HepG2 (cell line): ENCODE data around the gene PCBP2. TPM values are rescaled to one million over a fixed set of nuclear protein-coding genes. Genes with fewer than 3 reads are reported as not detected.

Source experiments
- ATAC-seq: fragments of 200-7000 bp; cut with Tn5 transposase; 3 replicates; pipeline ENCODE4 v1.9.1; 2020; ENCODE audit warnings: mild to moderate bottlenecking, moderate library complexity
- BruUV-seq: library from RNA; stranded (reverse); fragments of 400-500 nt; replicated peaks from 2 replicates; lab custom pipeline; 2021; lab: Mats Ljungman, UMichigan
- CTCF ChIA-PET: fragments of 300-600 bp; formaldehyde crosslinking; extraction: SDS; loops from one replicate; lab custom pipeline; 2021; ENCODE audit warnings: low total read pairs, inconsistent platforms, low intra/inter-chr PET ratio; lab: Yijun Ruan, JAX
- POLR2A ChIA-PET: fragments of 350-600 bp; sonication (Branson Sonifier 250); formaldehyde crosslinking; loops from one replicate; lab custom pipeline; 2020; ENCODE audit warnings: antibody characterized with exemption, inconsistent platforms; lab: Yijun Ruan, JAX
- DNase-seq: peaks from one replicate; pipeline ENCODE4 v3.0.0-alpha.2; 2015; ENCODE audit warnings: low spot score
- FAIRE-seq: peaks from 3 replicates; lab custom pipeline; 2011; peaks lifted over from hg19 to GRCh38; lab: Jason Lieb, UNC
- H2AFZ ChIP-seq: one replicate; pipeline ENCODE4 v1.6.1; 2011; ENCODE audit warnings: low read length, inconsistent platforms
- H3K27ac ChIP-seq: fragments of 300-600 bp; 3 replicates; pipeline ENCODE4 v1.8.0; 2011; ENCODE audit warnings: mixed run types, mild to moderate bottlenecking, mixed read lengths, low read length, inconsistent platforms; ENCODE audit not compliant: insufficient read depth; ENCODE audit errors: extremely low read length
- H3K27me3 ChIP-seq, 2 experiments: fragments of 200-600 bp in 1 of 2; 2 replicates in 1 of 2; 3 replicates in 1 of 2; pipeline versions ENCODE4 v1.6.0 to v1.8.0; 2011; ENCODE audit warnings: low read length in 2 of 2, mild to moderate bottlenecking in 2 of 2, moderate library complexity in 2 of 2, inconsistent platforms in 1 of 2; ENCODE audit not compliant: insufficient read depth in 2 of 2, control insufficient read depth in 1 of 2
- H3K36me3 ChIP-seq, 2 experiments: fragments of 200-600 bp in 1 of 2; replicated peaks in 1 of 2; 2 replicates in 1 of 2; 3 replicates in 1 of 2; pipeline versions ENCODE4 v1.5.1 to v1.8.0; 2011; ENCODE audit warnings: low read length in 2 of 2, inconsistent platforms in 1 of 2; ENCODE audit not compliant: insufficient read depth in 2 of 2, control insufficient read depth in 1 of 2
- H3K4me1 ChIP-seq: 2 replicates; pipeline ENCODE4 v1.5.1; 2012; ENCODE audit warnings: low read length, inconsistent platforms; ENCODE audit not compliant: insufficient read depth
- H3K4me2 ChIP-seq: 2 replicates; pipeline ENCODE4 v1.6.0; 2011; ENCODE audit warnings: low read depth, low read length, inconsistent platforms
- H3K4me3 ChIP-seq, 3 experiments: fragments of 200-600 bp in 1 of 3; sonication (generic), shearing (Covaris generic) in 1 of 3; replicated peaks in 1 of 3; 2 replicates each; pipeline ENCODE4 v1.5.1; 2011 to 2016; ENCODE audit warnings: low read length in 3 of 3, inconsistent platforms in 2 of 3, low read depth in 2 of 3, mild to moderate bottlenecking in 2 of 3, control low read depth in 1 of 3, mixed read lengths in 1 of 3; ENCODE audit not compliant: insufficient read depth in 1 of 3
- H3K79me2 ChIP-seq: one replicate; pipeline ENCODE4 v1.6.1; 2011; ENCODE audit warnings: low read length, inconsistent platforms; ENCODE audit not compliant: insufficient read depth
- H3K9ac ChIP-seq: 2 replicates; pipeline ENCODE4 v1.6.0; 2011; ENCODE audit warnings: mild to moderate bottlenecking, low read depth, low read length, inconsistent platforms; ENCODE audit not compliant: insufficient read depth
- H3K9me3 ChIP-seq: 2 replicates; pipeline ENCODE4 v1.5.1; 2012; ENCODE audit warnings: mild to moderate bottlenecking, low read length
- H4K20me1 ChIP-seq: 2 replicates; pipeline ENCODE4 v1.6.0; 2011; ENCODE audit warnings: inconsistent platforms, mild to moderate bottlenecking, low read length, moderate library complexity; ENCODE audit not compliant: insufficient read depth
- CC2D1A ChIP-seq: sonication (generic); formaldehyde crosslinking; IDR thresholded peaks from 2 replicates; pipeline ENCODE4 v1.8.1; 2023; ENCODE audit warnings: mild to moderate bottlenecking, missing genetic modification reagents
- MYC ChIP-seq: sonication (generic); formaldehyde crosslinking; IDR thresholded peaks from 2 replicates; pipeline ENCODE4 v1.9.0; 2021; ENCODE audit warnings: missing genetic modification reagents, borderline replicate concordance
- POLR2A ChIP-seq, 2 experiments: IDR thresholded peaks; 2 replicates each; pipeline ENCODE4 v1.6.1; 2011; ENCODE audit warnings: low read depth in 2 of 2, low read length in 2 of 2, mild to moderate bottlenecking in 1 of 2, moderate library complexity in 1 of 2; ENCODE audit not compliant: insufficient read depth in 1 of 2
- SP1 ChIP-seq, 2 experiments: fragments of 450-650 bp in 1 of 2; sonication (generic) in 1 of 2; formaldehyde crosslinking in 1 of 2; IDR thresholded peaks; 2 replicates each; pipeline versions ENCODE4 v1.4.0 to v1.6.1; 2016 to 2020; ENCODE audit warnings: missing genetic modification reagents in 1 of 2
- YEATS2 ChIP-seq: sonication (generic); formaldehyde crosslinking; IDR thresholded peaks from 2 replicates; pipeline ENCODE4 v1.4.0; 2020; ENCODE audit warnings: missing genetic modification reagents, borderline replicate concordance
- ZEB1 ChIP-seq: IDR thresholded peaks from 2 replicates; pipeline ENCODE4 v1.6.1; 2012; ENCODE audit warnings: mild to moderate bottlenecking, low read depth, inconsistent platforms; ENCODE audit not compliant: insufficient replicate concordance
- ZFP1 ChIP-seq: IDR thresholded peaks from 2 replicates; pipeline ENCODE4 v1.6.1; 2016
- ZMAT3 ChIP-seq: sonication (generic); formaldehyde crosslinking; conservative IDR thresholded peaks from 2 replicates; pipeline ENCODE4 v1.7.0; 2021; ENCODE audit warnings: missing genetic modification reagents
- ZMYM4 ChIP-seq: sonication (generic); formaldehyde crosslinking; IDR thresholded peaks from 2 replicates; pipeline ENCODE4 v1.8.1; 2023; ENCODE audit warnings: mild to moderate bottlenecking, missing genetic modification reagents
- ZNF24 ChIP-seq: fragments of 450-650 bp; IDR thresholded peaks from 2 replicates; pipeline ENCODE4 v1.6.1; 2017; ENCODE audit warnings: antibody characterized with exemption, mild to moderate bottlenecking
- ZNF460 ChIP-seq: sonication (generic); formaldehyde crosslinking; IDR thresholded peaks from 2 replicates; pipeline ENCODE4 v1.5.1; 2020; ENCODE audit warnings: missing genetic modification reagents, mild to moderate bottlenecking, borderline replicate concordance
- ZNF788 ChIP-seq: sonication (generic); formaldehyde crosslinking; IDR thresholded peaks from 2 replicates; pipeline ENCODE4 v1.5.0; 2020; ENCODE audit warnings: mild to moderate bottlenecking, missing genetic modification reagents, borderline replicate concordance
- WGBS: methylation state at CpG from one replicate; pipeline ENCODE4 v1.1.6; 2017; ENCODE audit warnings: low lambda C conversion rate; 5-methylcytosine and 5-hydroxymethylcytosine counted together
- in situ Hi-C: cut with HindIII; loops from 2 replicates; pipeline ENCODE4 v1.10.0; 2017; ENCODE audit warnings: low pct_unique_long_range_greater_than_20kb; ENCODE audit not compliant: extremely low pct_ligation_motif_present
- intact Hi-C: fragments of 100-400 bp; cut with micrococcal nuclease; formaldehyde crosslinking; loops from one replicate; pipeline ENCODE4 v1.10.0; 2022; ENCODE audit not compliant: unreplicated experiment
- polyA plus RNA-seq, 8 experiments: library from polyadenylated mRNA; depleted of rRNA in 3 of 8; stranded (reverse) in 7 of 8; unstranded in 1 of 8; fragments of >200 nt; fragmentation: Illumina TruSeq in 4 of 8; extraction: Trizol in 4 of 8; gene quantifications; 2 replicates each; pipeline versions ENCODE4 v1.2.1 to v1.2.3, GENCODE V29; 2011 to 2016; ENCODE audit warnings: low read depth in 4 of 8, missing spikeins in 1 of 8, mixed read lengths in 1 of 8; ENCODE audit not compliant: insufficient read depth in 1 of 8
- total RNA-seq, 5 experiments: library from RNA; depleted of rRNA; stranded (reverse); fragments of >200 nt; fragmentation: Illumina TruSeq; extraction: Trizol; gene quantifications; 2 replicates each; pipeline ENCODE4 v1.2.3, GENCODE V29; 2016; ENCODE audit warnings: low read depth in 1 of 5
- TF ChIP-seq, protein P1 (sequence below): sonication (generic); formaldehyde crosslinking; IDR thresholded peaks from 2 replicates; pipeline ENCODE4 v1.8.0; 2022; ENCODE audit warnings: missing genetic modification reagents, low read depth, mild to moderate bottlenecking, borderline replicate concordance
- TF ChIP-seq, protein P2 (sequence below), 2 experiments: sonication (generic) in 1 of 2; formaldehyde crosslinking in 1 of 2; IDR thresholded peaks; 2 replicates each; pipeline versions ENCODE4 v1.5.1 to v1.6.1; 2011 to 2020; ENCODE audit warnings: borderline replicate concordance in 1 of 2, low read depth in 1 of 2, low read length in 1 of 2, mild to moderate bottlenecking in 1 of 2, missing genetic modification reagents in 1 of 2, moderate library complexity in 1 of 2

The PCBP2 gene
- total and polyA plus RNA-seq, 2 of the 13 experiments (the other 11 are each of a cell fraction or from before 2014, with no cell fraction given): 154 to 345 TPM

DNA sequence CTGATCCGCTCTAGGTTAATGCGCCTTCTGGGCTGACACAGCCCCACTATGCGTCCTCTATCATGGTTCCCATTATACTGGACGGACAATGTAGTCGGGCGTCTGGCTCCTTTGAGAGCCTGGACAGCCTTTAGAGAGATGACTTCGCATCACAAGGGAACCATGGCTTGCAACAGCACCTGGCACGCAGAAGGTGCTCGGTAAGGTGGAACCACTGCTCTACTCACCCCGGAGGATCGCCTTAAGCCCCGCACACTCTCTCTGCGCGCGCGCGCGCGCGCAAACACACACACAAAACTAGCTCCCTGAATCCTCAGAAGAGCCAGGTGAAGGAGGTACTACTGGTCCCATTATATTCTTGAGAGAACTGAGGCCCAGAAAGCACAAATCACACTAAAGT lies 40.3 kb downstream of the PCBP2 start:
- 0 out of 2 replicates have a peak overlapping the region, but pooled peaks have one; percentile 56 for H3K9ac ChIP-seq
- intact Hi-C loops: no loop called here
- peaks cover 43% of the 10 kb centered on the region for H3K4me1 ChIP-seq
- H3K4me2 ChIP-seq: peak overlapping the region; percentile 100
- TF ChIP-seq ZFP1 (CRISPR knock-in tag): 0 out of 2 replicates have a peak, but pooled peaks have one; percentile 0
- no peak for TF ChIP-seq ZEB1
- TF ChIP-seq ZNF788 (CRISPR knock-in tag): no peak
- TF ChIP-seq, protein P1, sequence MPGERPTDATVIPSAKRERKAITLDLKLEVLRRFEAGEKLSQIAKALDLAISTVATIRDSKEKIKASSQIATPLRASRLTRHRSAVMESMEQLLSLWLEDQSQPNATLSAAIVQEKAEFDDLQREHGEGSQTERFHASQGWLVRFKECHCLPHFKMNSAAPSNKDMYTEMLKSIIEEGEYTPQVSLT (CRISPR knock-in tag): no peak
- 0 out of 2 replicates have a peak, but pooled peaks have one; percentile 5 for TF ChIP-seq ZMAT3 (CRISPR knock-in tag)
- TSS peak; percentile 63 for BruUV-seq
- no peak overlapping the region for H2AFZ ChIP-seq
- in situ Hi-C loops: no loop called here
- no peak overlapping the region for H3K27ac ChIP-seq
- DNase-seq: no peak
- H4K20me1 ChIP-seq: no peaks in the 10 kb centered on the region
- no peaks in the 10 kb centered on the region; a peak in 1 of 5 replicates for H3K27me3 ChIP-seq
- 96% methylated on average over 20 of the region's 20 CpGs for WGBS
- no peaks in the 10 kb centered on the region for H3K9me3 ChIP-seq
- CTCF ChIA-PET: no interaction called here
- H3K4me3 ChIP-seq: peak overlapping the region in 2 of 3 experiments; percentile 75 to 80; a peak in 2 of 6 replicates
- no peaks in the 10 kb centered on the region for H3K79me2 ChIP-seq
- ATAC-seq: no peak
- FAIRE-seq: no peak
- H3K36me3 ChIP-seq: no peaks in the 10 kb centered on the region
- POLR2A ChIA-PET: interaction anchor here (0.7 to 4.1 kb wide), 5 partner anchors 9 to 312 kb away, joined by 3 to 35 read pairs (median 5); partner anchors contain the start of genes CSAD, TARBP2 and ZNF740

DNA sequence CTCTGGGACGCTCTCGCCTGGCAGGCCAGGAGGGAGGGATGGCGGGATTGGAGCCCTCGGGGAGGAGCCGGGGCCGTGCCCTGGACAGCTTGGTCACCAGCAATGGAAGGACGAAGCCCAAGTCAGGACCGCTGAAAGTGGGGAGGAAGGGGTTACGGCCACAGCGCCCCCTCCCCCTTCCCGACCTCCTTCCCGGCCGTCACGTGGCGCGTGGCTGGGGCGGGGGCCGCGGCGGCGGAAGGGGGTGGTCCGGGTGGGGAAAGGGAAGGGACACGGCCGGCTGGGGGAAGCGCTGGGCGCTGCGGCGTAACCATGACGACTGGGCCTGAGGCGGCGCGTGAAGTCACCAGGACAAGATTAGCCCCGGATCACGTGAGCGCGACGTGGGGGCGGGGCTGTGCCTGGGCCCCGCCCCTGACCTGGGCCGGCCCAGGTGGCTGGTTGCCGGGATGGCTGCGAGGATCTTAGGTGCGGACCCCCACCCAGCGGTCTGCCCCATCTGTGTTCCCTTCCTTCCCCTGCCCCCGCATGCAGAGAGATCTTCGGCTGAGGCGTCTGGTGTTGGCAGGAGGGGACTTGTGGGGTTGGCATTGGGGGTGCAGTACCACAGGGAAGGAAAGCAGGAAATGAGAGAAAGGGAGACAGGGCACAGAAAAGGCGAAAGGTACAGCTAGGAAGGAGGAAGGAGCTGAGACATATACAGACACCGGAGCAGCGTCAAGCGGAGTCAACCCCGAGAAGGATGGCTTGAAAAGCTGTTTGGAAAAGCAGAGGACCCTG lies 41.1 kb downstream of the PCBP2 start:
- WGBS: 3% methylated on average over 19 of the region's 52 CpGs
- in situ Hi-C loops (no loop called here), intact Hi-C loops (no loop called here)
- H3K9ac ChIP-seq: peak overlapping the region; percentile 73
- BruUV-seq: no TSS peak
- POLR2A ChIA-PET: interaction anchor here (0.7 to 4.1 kb wide), 10 partner anchors 8 to 313 kb away, joined by 3 to 35 read pairs (median 4); partner anchors contain the start of genes AAAS, CSAD, PRR13 and TARBP2
- ATAC-seq: peak; percentile 78
- H2AFZ ChIP-seq: peak overlapping the region; percentile 63
- peak; percentile 81 for DNase-seq
- FAIRE-seq: peak; percentile 66
- H3K27me3 ChIP-seq: no peaks in the 10 kb centered on the region; a peak in 1 of 5 replicates
- peak overlapping the region; percentile 100 for H3K4me2 ChIP-seq
- peaks cover 51% of the 10 kb centered on the region for H3K4me1 ChIP-seq
- no peaks in the 10 kb centered on the region for H3K36me3 ChIP-seq
- H3K27ac ChIP-seq: peak overlapping the region; percentile 33
- H3K4me3 ChIP-seq: peak overlapping the region; percentile 64 to 80 (median 75)
- no peaks in the 10 kb centered on the region for H3K79me2 ChIP-seq
- CTCF ChIA-PET: no interaction called here
- no peaks in the 10 kb centered on the region for H4K20me1 ChIP-seq
- H3K9me3 ChIP-seq: no peaks in the 10 kb centered on the region
- peak; percentile 42 to 72; a peak in 3 of 4 replicates for TF ChIP-seq POLR2A (IDR thresholded peaks at IDR 0.05; ENCODE audit: insufficient read depth in 1 of 2, low read depth in 2 of 2, low read length in 2 of 2)
- no peak for TF ChIP-seq SP1 (IDR thresholded peaks at IDR 0.05)
- peak; percentile 58; the same call in 1 of the 2 replicates for TF ChIP-seq SP1 (CRISPR knock-in tag; IDR thresholded peaks at IDR 0.05)
- TF ChIP-seq, protein P2, sequence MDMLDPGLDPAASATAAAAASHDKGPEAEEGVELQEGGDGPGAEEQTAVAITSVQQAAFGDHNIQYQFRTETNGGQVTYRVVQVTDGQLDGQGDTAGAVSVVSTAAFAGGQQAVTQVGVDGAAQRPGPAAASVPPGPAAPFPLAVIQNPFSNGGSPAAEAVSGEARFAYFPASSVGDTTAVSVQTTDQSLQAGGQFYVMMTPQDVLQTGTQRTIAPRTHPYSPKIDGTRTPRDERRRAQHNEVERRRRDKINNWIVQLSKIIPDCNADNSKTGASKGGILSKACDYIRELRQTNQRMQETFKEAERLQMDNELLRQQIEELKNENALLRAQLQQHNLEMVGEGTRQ (IDR thresholded peaks at IDR 0.05; ENCODE audit: low read depth, low read length): peak; percentile 91
- TF ChIP-seq, protein P2 (CRISPR knock-in tag; IDR thresholded peaks at IDR 0.05; ENCODE audit: borderline replicate concordance): peak; percentile 94
- no peak for TF ChIP-seq ZNF24
- TF ChIP-seq CC2D1A (CRISPR knock-in tag): no peak
- no peak for TF ChIP-seq ZNF460 (CRISPR knock-in tag)
- peak; percentile 60; the same call in 1 of the 2 replicates for TF ChIP-seq MYC (CRISPR knock-in tag)
- peak; percentile 45; the same call in 1 of the 2 replicates for TF ChIP-seq YEATS2 (CRISPR knock-in tag)
- TF ChIP-seq ZMYM4 (CRISPR knock-in tag): 0 out of 2 replicates have a peak, but pooled peaks have one; percentile 31
